Liver (tissue), 9 donors: ENCODE measurements around the gene EIF5B. TPM values are rescaled to one million over a fixed set of nuclear protein-coding genes. Genes with fewer than 3 reads are reported as not detected.

Experiments
- DNase-seq: peaks from one replicate; pipeline ENCODE4 v3.0.0-alpha.2; 2017; ENCODE audit warnings: low spot score
- H3K27ac ChIP-seq, 2 donors: one replicate each; pipeline ENCODE4 v1.7.0; 2013; ENCODE audit warnings: inconsistent platforms in 2 of 2, low read length in 2 of 2, control low read depth in 1 of 2, low read depth in 1 of 2, mild to moderate bottlenecking in 1 of 2
- H3K27me3 ChIP-seq, 4 donors: one replicate each; pipeline versions ENCODE4 v1.6.1 to v1.7.0; 2013; ENCODE audit warnings: low read length in 3 of 4, inconsistent platforms in 1 of 4, mild to moderate bottlenecking in 1 of 4, moderate library complexity in 1 of 4; ENCODE audit not compliant: control insufficient read depth in 4 of 4, insufficient read depth in 4 of 4
- H3K36me3 ChIP-seq, 4 donors: one replicate each; pipeline versions ENCODE4 v1.6.1 to v1.7.0; 2013; ENCODE audit warnings: low read length in 3 of 4, mild to moderate bottlenecking in 3 of 4, low read depth in 1 of 4, moderate library complexity in 1 of 4; ENCODE audit not compliant: control insufficient read depth in 4 of 4, insufficient read depth in 3 of 4
- H3K4me1 ChIP-seq, 4 donors: one replicate each; pipeline versions ENCODE4 v1.6.1 to v1.7.0; 2013; ENCODE audit warnings: low read length in 3 of 4, mild to moderate bottlenecking in 3 of 4, moderate library complexity in 1 of 4; ENCODE audit not compliant: control insufficient read depth in 4 of 4, insufficient read depth in 4 of 4
- H3K4me3 ChIP-seq, 3 donors: one replicate each; pipeline versions ENCODE4 v1.6.1 to v1.7.0; 2013; ENCODE audit warnings: low read length in 3 of 3, control low read depth in 1 of 3, low read depth in 1 of 3, mild to moderate bottlenecking in 1 of 3
- H3K9ac ChIP-seq, 2 donors: one replicate each; pipeline ENCODE4 v1.7.0; 2013; ENCODE audit warnings: low read length in 2 of 2, mild to moderate bottlenecking in 2 of 2, moderate library complexity in 2 of 2, control low read depth in 1 of 2, low read depth in 1 of 2
- H3K9me3 ChIP-seq, 4 donors: one replicate each; pipeline versions ENCODE4 v1.6.1 to v1.7.0; 2013; ENCODE audit warnings: low read length in 3 of 4; ENCODE audit not compliant: control insufficient read depth in 4 of 4
- EGR1 ChIP-seq, 2 donors: IDR thresholded peaks; 2 replicates each; pipeline ENCODE4 v1.6.1; 2016 to 2018; ENCODE audit warnings: antibody characterized with exemption in 2 of 2, low read depth in 2 of 2
- FOXA1 ChIP-seq: IDR thresholded peaks from 2 replicates; pipeline ENCODE4 v1.6.1; 2016; ENCODE audit warnings: antibody characterized with exemption
- FOXA2 ChIP-seq: IDR thresholded peaks from 2 replicates; pipeline ENCODE4 v1.6.1; 2016; ENCODE audit warnings: antibody characterized with exemption
- GABPA ChIP-seq, 2 donors: IDR thresholded peaks in 1 of 2; conservative IDR thresholded peaks in 1 of 2; 2 replicates each; pipeline ENCODE4 v1.6.1; 2016; ENCODE audit warnings: antibody characterized with exemption in 2 of 2, mild to moderate bottlenecking in 1 of 2, moderate library complexity in 1 of 2
- HNF4A ChIP-seq, 2 donors: conservative IDR thresholded peaks; 2 replicates each; pipeline ENCODE4 v1.6.1; 2016; ENCODE audit warnings: antibody characterized with exemption in 2 of 2, mild to moderate bottlenecking in 2 of 2
- JUND ChIP-seq, 2 donors: IDR thresholded peaks; 2 replicates each; pipeline ENCODE4 v1.6.1; 2016; ENCODE audit warnings: antibody characterized with exemption in 2 of 2
- NR2F2 ChIP-seq: IDR thresholded peaks from 2 replicates; pipeline ENCODE4 v1.6.1; 2016; ENCODE audit warnings: antibody characterized with exemption
- RAD21 ChIP-seq, 2 donors: IDR thresholded peaks; 2 replicates each; pipeline ENCODE4 v1.6.1; 2016; ENCODE audit warnings: antibody characterized with exemption in 2 of 2, mild to moderate bottlenecking in 2 of 2
- RXRA ChIP-seq, 2 donors: IDR thresholded peaks; 2 replicates each; pipeline ENCODE4 v1.6.1; 2017 to 2018; ENCODE audit warnings: antibody characterized with exemption in 2 of 2, mild to moderate bottlenecking in 1 of 2
- SP1 ChIP-seq: IDR thresholded peaks from 2 replicates; pipeline ENCODE4 v1.6.1; 2018; ENCODE audit warnings: antibody characterized with exemption, mild to moderate bottlenecking
- TAF1 ChIP-seq: conservative IDR thresholded peaks from 2 replicates; pipeline ENCODE4 v1.6.1; 2016; ENCODE audit warnings: antibody characterized with exemption, mild to moderate bottlenecking
- YY1 ChIP-seq: IDR thresholded peaks from 2 replicates; pipeline ENCODE4 v1.6.1; 2016; ENCODE audit warnings: antibody characterized with exemption, mild to moderate bottlenecking
- WGBS: extraction: QIAGEN DNeasy Blood & Tissue Kit; methylation state at CpG from one replicate; pipeline ENCODE4 v1.1.7; 2013; 5-methylcytosine and 5-hydroxymethylcytosine counted together
- polyA plus RNA-seq, 2 donors: library from polyadenylated mRNA; stranded (reverse) in 1 of 2; unstranded in 1 of 2; fragments of 200-250 nt in 1 of 2; fragments of >200 nt in 1 of 2; fragmentation: Nextera tagmentation in 1 of 2; extraction: Ambion mirVana in 1 of 2; gene quantifications; one replicate each; pipeline versions ENCODE4 v1.2.1 to v1.2.3, GENCODE V29; 2013 to 2015
- total RNA-seq, 2 donors: library from RNA; depleted of rRNA; stranded (reverse); fragments of >200 nt; gene quantifications; one replicate each; pipeline ENCODE4 v1.2.3, GENCODE V29; 2014
- TF ChIP-seq, protein P1 (sequence below): IDR thresholded peaks from 2 replicates; pipeline ENCODE4 v1.6.1; 2016; ENCODE audit warnings: antibody characterized with exemption
- TF ChIP-seq, protein P2 (sequence below): IDR thresholded peaks from 2 replicates; pipeline ENCODE4 v1.6.1; 2016; ENCODE audit warnings: antibody characterized with exemption
- TF ChIP-seq, protein P3 (sequence below): IDR thresholded peaks from 2 replicates; pipeline ENCODE4 v1.6.1; 2016; ENCODE audit warnings: antibody characterized with exemption
- TF ChIP-seq, protein P4 (sequence below): IDR thresholded peaks from 2 replicates; pipeline ENCODE4 v1.6.1; 2016; ENCODE audit warnings: antibody characterized with exemption, mild to moderate bottlenecking
- TF ChIP-seq, protein P5 (sequence below): fragments of 150-350 bp; IDR thresholded peaks from 2 replicates; pipeline ENCODE4 v1.5.1; 2017; ENCODE audit warnings: improper control_type of control experiment, low read depth, low read length; ENCODE audit not compliant: missing input control
- donor health status: healthy.
- donor health status: healthy.
- donor health status: healthy.
- donor health status: healthy.
- donor health status: healthy.

EIF5B gene
- total and polyA plus RNA-seq, 4 donors = 10.2 to 23.7 (median 17.7) TPM

DNA sequence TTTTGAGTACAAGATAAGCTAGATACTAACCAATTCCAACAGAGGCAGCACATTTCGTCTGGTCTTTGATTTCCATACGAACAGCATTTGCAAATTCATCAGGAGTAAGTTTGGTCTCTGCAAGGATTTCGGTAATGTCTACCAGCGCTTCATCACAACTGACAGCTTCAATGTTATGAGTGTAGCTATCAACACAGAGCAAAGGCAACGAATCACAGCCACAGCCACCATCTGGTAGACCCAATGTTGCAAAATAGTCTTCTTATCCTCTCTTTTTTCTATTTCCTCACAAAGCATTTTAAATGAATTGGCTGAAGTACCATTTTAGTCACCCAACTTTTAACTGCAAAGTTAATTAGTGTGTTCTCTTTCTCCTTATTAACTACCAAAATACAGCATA is 84.3 kb downstream of the EIF5B start:
- 95% methylated on average over 5 of the region's 5 CpGs for WGBS
- TF ChIP-seq, protein P1, sequence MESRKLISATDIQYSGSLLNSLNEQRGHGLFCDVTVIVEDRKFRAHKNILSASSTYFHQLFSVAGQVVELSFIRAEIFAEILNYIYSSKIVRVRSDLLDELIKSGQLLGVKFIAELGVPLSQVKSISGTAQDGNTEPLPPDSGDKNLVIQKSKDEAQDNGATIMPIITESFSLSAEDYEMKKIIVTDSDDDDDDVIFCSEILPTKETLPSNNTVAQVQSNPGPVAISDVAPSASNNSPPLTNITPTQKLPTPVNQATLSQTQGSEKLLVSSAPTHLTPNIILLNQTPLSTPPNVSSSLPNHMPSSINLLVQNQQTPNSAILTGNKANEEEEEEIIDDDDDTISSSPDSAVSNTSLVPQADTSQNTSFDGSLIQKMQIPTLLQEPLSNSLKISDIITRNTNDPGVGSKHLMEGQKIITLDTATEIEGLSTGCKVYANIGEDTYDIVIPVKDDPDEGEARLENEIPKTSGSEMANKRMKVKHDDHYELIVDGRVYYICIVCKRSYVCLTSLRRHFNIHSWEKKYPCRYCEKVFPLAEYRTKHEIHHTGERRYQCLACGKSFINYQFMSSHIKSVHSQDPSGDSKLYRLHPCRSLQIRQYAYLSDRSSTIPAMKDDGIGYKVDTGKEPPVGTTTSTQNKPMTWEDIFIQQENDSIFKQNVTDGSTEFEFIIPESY = no peak
- no peak for TF ChIP-seq SP1
- no peak for TF ChIP-seq GABPA (IDR thresholded peaks at IDR 0.05 in 1 of 2, conservative IDR thresholded peaks at IDR 0.05 in 1 of 2)
- no peak for TF ChIP-seq FOXA2
- TF ChIP-seq FOXA1 = no peak
- no peak for TF ChIP-seq RXRA (IDR thresholded peaks at IDR 0.05)
- TF ChIP-seq YY1 = no peak
- TF ChIP-seq JUND (IDR thresholded peaks at IDR 0.05) = no peak
- TF ChIP-seq EGR1 (IDR thresholded peaks at IDR 0.05; ENCODE audit: low read depth in 2 of 2) = no peak
- TF ChIP-seq, protein P2, sequence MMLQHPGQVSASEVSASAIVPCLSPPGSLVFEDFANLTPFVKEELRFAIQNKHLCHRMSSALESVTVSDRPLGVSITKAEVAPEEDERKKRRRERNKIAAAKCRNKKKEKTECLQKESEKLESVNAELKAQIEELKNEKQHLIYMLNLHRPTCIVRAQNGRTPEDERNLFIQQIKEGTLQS = no peak
- TF ChIP-seq, protein P3, sequence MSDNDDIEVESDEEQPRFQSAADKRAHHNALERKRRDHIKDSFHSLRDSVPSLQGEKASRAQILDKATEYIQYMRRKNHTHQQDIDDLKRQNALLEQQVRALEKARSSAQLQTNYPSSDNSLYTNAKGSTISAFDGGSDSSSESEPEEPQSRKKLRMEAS = no peak
- TF ChIP-seq, protein P4, sequence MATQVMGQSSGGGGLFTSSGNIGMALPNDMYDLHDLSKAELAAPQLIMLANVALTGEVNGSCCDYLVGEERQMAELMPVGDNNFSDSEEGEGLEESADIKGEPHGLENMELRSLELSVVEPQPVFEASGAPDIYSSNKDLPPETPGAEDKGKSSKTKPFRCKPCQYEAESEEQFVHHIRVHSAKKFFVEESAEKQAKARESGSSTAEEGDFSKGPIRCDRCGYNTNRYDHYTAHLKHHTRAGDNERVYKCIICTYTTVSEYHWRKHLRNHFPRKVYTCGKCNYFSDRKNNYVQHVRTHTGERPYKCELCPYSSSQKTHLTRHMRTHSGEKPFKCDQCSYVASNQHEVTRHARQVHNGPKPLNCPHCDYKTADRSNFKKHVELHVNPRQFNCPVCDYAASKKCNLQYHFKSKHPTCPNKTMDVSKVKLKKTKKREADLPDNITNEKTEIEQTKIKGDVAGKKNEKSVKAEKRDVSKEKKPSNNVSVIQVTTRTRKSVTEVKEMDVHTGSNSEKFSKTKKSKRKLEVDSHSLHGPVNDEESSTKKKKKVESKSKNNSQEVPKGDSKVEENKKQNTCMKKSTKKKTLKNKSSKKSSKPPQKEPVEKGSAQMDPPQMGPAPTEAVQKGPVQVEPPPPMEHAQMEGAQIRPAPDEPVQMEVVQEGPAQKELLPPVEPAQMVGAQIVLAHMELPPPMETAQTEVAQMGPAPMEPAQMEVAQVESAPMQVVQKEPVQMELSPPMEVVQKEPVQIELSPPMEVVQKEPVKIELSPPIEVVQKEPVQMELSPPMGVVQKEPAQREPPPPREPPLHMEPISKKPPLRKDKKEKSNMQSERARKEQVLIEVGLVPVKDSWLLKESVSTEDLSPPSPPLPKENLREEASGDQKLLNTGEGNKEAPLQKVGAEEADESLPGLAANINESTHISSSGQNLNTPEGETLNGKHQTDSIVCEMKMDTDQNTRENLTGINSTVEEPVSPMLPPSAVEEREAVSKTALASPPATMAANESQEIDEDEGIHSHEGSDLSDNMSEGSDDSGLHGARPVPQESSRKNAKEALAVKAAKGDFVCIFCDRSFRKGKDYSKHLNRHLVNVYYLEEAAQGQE = no peak
- no peak for TF ChIP-seq TAF1
- TF ChIP-seq NR2F2 = no peak
- TF ChIP-seq, protein P5, sequence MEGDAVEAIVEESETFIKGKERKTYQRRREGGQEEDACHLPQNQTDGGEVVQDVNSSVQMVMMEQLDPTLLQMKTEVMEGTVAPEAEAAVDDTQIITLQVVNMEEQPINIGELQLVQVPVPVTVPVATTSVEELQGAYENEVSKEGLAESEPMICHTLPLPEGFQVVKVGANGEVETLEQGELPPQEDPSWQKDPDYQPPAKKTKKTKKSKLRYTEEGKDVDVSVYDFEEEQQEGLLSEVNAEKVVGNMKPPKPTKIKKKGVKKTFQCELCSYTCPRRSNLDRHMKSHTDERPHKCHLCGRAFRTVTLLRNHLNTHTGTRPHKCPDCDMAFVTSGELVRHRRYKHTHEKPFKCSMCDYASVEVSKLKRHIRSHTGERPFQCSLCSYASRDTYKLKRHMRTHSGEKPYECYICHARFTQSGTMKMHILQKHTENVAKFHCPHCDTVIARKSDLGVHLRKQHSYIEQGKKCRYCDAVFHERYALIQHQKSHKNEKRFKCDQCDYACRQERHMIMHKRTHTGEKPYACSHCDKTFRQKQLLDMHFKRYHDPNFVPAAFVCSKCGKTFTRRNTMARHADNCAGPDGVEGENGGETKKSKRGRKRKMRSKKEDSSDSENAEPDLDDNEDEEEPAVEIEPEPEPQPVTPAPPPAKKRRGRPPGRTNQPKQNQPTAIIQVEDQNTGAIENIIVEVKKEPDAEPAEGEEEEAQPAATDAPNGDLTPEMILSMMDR = no peak
- no peak for DNase-seq

DNA sequence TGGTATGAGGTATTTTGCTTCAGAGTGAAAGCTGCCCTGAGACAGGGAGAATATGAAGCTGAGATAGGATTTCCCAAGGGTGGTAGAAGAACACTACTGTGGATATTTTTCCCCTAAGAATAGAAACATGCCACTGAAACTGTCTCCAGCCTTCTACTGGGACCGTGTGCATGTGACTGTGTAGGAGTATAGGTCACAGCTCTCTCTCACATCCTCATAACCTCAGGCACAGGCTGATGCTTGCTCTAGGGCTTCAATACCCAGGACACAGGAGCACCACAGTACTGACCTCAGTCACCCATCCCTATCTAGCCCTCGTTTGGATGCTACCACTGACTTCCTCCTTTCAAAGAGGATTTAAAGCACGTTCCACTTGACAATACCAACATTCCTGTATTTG is 85.4 kb downstream of the EIF5B start:
- WGBS = 70% methylated on average over 3 of the region's 3 CpGs
- no peak overlapping the region for H3K4me3 ChIP-seq
- TF ChIP-seq, protein P3 = no peak
- TF ChIP-seq RAD21 (IDR thresholded peaks at IDR 0.05) = no peak
- no peak for TF ChIP-seq EGR1 (IDR thresholded peaks at IDR 0.05; ENCODE audit: low read depth in 2 of 2)
- TF ChIP-seq, protein P5 = no peak
- TF ChIP-seq TAF1 = no peak
- TF ChIP-seq SP1 = no peak
- TF ChIP-seq HNF4A (conservative IDR thresholded peaks at IDR 0.05) = no peak
- TF ChIP-seq JUND (IDR thresholded peaks at IDR 0.05) = no peak
- TF ChIP-seq YY1 = no peak
- TF ChIP-seq GABPA (IDR thresholded peaks at IDR 0.05 in 1 of 2, conservative IDR thresholded peaks at IDR 0.05 in 1 of 2) = no peak
- TF ChIP-seq NR2F2 = no peak
- no peak for TF ChIP-seq FOXA1
- TF ChIP-seq, protein P2 = no peak
- TF ChIP-seq, protein P1 = no peak

More for the DNA sequence above, 84.3 kb downstream of the EIF5B start:
- H3K4me1 ChIP-seq = no peaks in the 10 kb centered on the region
- H3K9ac ChIP-seq = no peak overlapping the region
- no peaks in the 10 kb centered on the region for H3K27me3 ChIP-seq
- peaks cover 4 to 61% (median 44%) of the 10 kb centered on the region in 4 donors for H3K36me3 ChIP-seq
- no peak overlapping the region for H3K4me3 ChIP-seq
- no peak overlapping the region for H3K27ac ChIP-seq
- H3K9me3 ChIP-seq = no peaks in the 10 kb centered on the region

More for the DNA sequence above, 85.4 kb downstream of the EIF5B start:
- no peak overlapping the region for H3K9ac ChIP-seq
- H3K36me3 ChIP-seq = peaks cover 4 to 61% (median 43%) of the 10 kb centered on the region in 4 donors
- no peaks in the 10 kb centered on the region for H3K9me3 ChIP-seq
- no peaks in the 10 kb centered on the region for H3K27me3 ChIP-seq
- no peak overlapping the region for H3K27ac ChIP-seq
- H3K4me1 ChIP-seq = no peaks in the 10 kb centered on the region
- DNase-seq = no peak
